Measurements from ENCODE around the gene SCN8A.

Gene SCN8A

GRCh38 chr12:51702587-51702986, 111.6 kb downstream of the SCN8A start:
- TF ChIP-seq GATA3 (IDR thresholded peaks at IDR 0.05; ENCODE audit: low read depth, low read length): no peak
- TF ChIP-seq GATA2 (IDR thresholded peaks at IDR 0.05; ENCODE audit: low read depth, low read length): no peak

GRCh38 chr12:51705450-51705849, 114.4 kb downstream of the SCN8A start:
- TF ChIP-seq GATA2 (IDR thresholded peaks at IDR 0.05; ENCODE audit: low read depth, low read length): no peak
- TF ChIP-seq GATA3 (IDR thresholded peaks at IDR 0.05; ENCODE audit: low read depth, low read length): no peak

GRCh38 chr12:51706206-51706605, 115.2 kb downstream of the SCN8A start:
- TF ChIP-seq GATA3 (IDR thresholded peaks at IDR 0.05; ENCODE audit: low read depth, low read length) (no peak), GATA2 (IDR thresholded peaks at IDR 0.05; ENCODE audit: low read depth, low read length) (no peak)

GRCh38 chr12:51714666-51715065, 123.6 kb downstream of the SCN8A start:
- TF ChIP-seq GATA3 (IDR thresholded peaks at IDR 0.05; ENCODE audit: low read depth, low read length) (no peak), GATA2 (IDR thresholded peaks at IDR 0.05; ENCODE audit: low read depth, low read length) (no peak)

GRCh38 chr12:51717326-51717925, 126.4 kb downstream of the SCN8A start:
- TF ChIP-seq GATA2 (IDR thresholded peaks at IDR 0.05; ENCODE audit: low read depth, low read length) (no peak), GATA3 (IDR thresholded peaks at IDR 0.05; ENCODE audit: low read depth, low read length) (no peak)

- TF ChIP-seq GATA2 (IDR thresholded peaks at IDR 0.05; ENCODE audit: low read depth, low read length) (no peak), GATA3 (IDR thresholded peaks at IDR 0.05; ENCODE audit: low read depth, low read length) (no peak)
These were observed 130.4 kb downstream of the SCN8A start for GRCh38 chr12:51721282-51721940.

- no peak for TF ChIP-seq GATA2 (IDR thresholded peaks at IDR 0.05; ENCODE audit: low read depth, low read length)
- TF ChIP-seq GATA3 (IDR thresholded peaks at IDR 0.05; ENCODE audit: low read depth, low read length): no peak
These were observed 131.4 kb downstream of the SCN8A start for GRCh38 chr12:51722431-51722830.

GRCh38 chr12:51726161-51726560, 135.1 kb downstream of the SCN8A start:
- TF ChIP-seq GATA3 (IDR thresholded peaks at IDR 0.05; ENCODE audit: low read depth, low read length) (no peak), GATA2 (IDR thresholded peaks at IDR 0.05; ENCODE audit: low read depth, low read length) (no peak)

GRCh38 chr12:51726931-51727330, 135.9 kb downstream of the SCN8A start:
- TF ChIP-seq GATA2 (IDR thresholded peaks at IDR 0.05; ENCODE audit: low read depth, low read length) (no peak), GATA3 (IDR thresholded peaks at IDR 0.05; ENCODE audit: low read depth, low read length) (no peak)

GRCh38 chr12:51729331-51729730, 138.3 kb downstream of the SCN8A start:
- no peak for TF ChIP-seq GATA3 (IDR thresholded peaks at IDR 0.05; ENCODE audit: low read depth, low read length)
- no peak for TF ChIP-seq GATA2 (IDR thresholded peaks at IDR 0.05; ENCODE audit: low read depth, low read length)

GRCh38 chr12:51730745-51731144, 139.7 kb downstream of the SCN8A start:
- peak; percentile 60; the same call in 1 of the 2 replicates for TF ChIP-seq GATA3 (IDR thresholded peaks at IDR 0.05; ENCODE audit: low read depth, low read length)
- TF ChIP-seq GATA2 (IDR thresholded peaks at IDR 0.05; ENCODE audit: low read depth, low read length): peak; percentile 44; the same call in 1 of the 2 replicates

- TF ChIP-seq GATA3 (IDR thresholded peaks at IDR 0.05; ENCODE audit: low read depth, low read length) (no peak), GATA2 (IDR thresholded peaks at IDR 0.05; ENCODE audit: low read depth, low read length) (no peak)
These were observed 149.5 kb downstream of the SCN8A start for GRCh38 chr12:51740536-51740935.

GRCh38 chr12:51744235-51744634, 153.2 kb downstream of the SCN8A start:
- TF ChIP-seq GATA2 (IDR thresholded peaks at IDR 0.05; ENCODE audit: low read depth, low read length) (no peak), GATA3 (IDR thresholded peaks at IDR 0.05; ENCODE audit: low read depth, low read length) (no peak)

- TF ChIP-seq GATA3 (IDR thresholded peaks at IDR 0.05; ENCODE audit: low read depth, low read length) (no peak), GATA2 (IDR thresholded peaks at IDR 0.05; ENCODE audit: low read depth, low read length) (no peak)
These were observed 153.9 kb downstream of the SCN8A start for GRCh38 chr12:51744957-51745356.

GRCh38 chr12:51746416-51746815, 155.4 kb downstream of the SCN8A start:
- no peak for TF ChIP-seq GATA2 (IDR thresholded peaks at IDR 0.05; ENCODE audit: low read depth, low read length)
- TF ChIP-seq GATA3 (IDR thresholded peaks at IDR 0.05; ENCODE audit: low read depth, low read length): no peak
